CD4-positive, alpha-beta T cell treated with Interferon gamma for 1 hour (primary cell): ENCODE data around the gene SDR42E1.
A peak's percentile ranks its signal among the peaks of the same experiment; 100 is the strongest.

Experiments
- DNase-seq: peaks from one replicate; pipeline ENCODE4 v3.0.0-alpha.2; 2020

Gene SDR42E1

DNA sequence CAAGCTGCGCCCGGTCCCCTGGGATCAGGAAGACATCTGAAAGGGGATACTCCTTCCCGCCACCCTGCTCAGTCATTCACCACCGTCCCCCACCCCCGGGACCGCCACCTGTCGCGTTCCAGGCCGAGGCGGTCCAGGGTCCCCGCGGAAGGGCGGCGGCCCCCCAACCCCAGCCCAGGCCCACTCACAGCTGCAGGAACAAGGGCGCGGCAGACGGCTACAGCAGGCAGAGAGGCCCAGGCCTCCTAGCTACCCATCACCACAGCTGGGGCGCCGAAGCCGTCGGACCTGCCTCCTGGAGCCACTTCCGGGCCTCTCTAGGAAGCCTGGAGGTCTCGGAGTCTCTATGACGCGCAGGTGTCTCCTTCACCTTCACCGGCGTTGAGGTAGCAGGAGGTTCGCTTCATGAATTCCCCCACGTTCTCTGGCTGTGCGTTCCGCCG lies at the start of gene SDR42E1:
TSS of gene SDR42E1 (minus strand) at position 272 of the 443 bp plus-strand sequence. CDS start 10,612 bp downstream, outside the sequence.
- DNase-seq: peak; percentile 75

DNA sequence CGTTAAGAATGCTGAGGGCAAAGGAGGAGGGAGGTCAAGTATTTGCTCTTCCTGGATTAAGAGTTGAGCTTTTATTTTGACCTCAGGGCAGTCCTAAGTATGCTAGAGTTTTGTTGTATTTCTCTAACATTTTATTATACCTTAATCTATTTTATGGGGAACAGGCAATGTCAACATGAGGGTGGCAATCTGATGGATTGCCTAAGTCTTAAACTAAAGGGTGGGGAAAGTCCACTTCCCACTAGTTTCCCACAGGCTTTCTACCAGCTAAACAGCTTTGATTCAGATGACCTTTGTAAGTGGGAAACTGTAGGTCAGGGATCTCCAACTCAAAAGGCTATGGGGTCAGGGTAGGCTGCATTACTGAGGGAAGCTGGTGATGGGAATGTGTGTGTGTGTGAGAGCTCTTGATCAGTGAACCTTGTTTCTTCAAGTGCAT lies 48.7 kb upstream of the SDR42E1 start:
- no peak for DNase-seq

DNA sequence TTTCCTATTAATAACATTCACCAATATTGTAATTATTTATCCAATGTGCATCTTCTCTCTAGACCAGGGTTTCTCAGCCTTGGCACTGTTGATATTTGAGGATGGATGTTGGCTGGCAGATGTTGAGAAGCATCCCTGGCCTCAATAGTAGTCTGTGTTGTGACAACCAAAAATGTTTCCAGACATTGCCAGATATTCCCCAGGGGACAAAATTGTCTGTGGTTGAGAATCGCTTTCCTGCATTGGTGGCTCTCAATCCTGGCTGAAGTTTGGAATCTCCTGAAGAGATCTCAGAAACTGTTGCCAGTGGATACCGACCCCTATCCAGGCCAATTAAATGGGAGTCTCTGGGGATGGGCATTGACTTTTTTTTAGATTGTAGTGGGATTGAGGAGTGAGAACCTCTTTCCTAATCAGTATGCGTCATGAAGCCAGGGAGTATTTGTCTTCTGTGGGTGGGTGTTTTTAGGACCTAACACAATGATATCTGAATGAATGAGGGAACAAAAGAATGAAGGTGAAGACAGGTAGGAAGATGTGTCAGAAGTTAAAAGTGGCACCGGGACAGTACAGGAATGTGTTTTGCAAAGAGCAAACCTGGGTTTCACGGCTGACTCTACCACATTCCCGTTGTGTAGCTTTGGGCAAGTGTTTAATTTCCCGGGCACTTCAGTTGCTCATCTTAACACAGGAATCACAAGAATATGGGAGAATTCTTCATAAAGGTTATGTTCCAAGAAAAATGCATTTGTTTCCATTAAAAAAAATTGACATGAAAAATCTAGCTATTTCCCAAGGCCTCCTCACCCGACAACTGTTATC lies 48.1 kb upstream of the SDR42E1 start:
- no peak for DNase-seq

DNA sequence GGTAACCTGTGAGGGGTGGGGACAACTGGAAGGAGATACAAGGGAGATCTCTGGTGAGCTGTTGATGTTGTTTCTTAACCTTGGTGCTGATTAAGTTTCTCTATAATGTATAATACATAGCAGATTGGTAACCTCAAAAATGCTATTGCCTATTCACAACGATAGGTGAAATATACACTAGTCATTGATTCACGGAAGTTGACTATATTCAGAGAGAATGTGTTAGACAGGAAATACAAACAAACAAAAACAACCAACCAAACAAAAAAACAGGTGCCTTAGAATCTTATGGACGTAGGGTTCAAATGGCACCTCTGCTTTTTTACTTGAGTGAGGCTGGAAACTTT lies 45.3 kb upstream of the SDR42E1 start:
- DNase-seq: no peak

DNA sequence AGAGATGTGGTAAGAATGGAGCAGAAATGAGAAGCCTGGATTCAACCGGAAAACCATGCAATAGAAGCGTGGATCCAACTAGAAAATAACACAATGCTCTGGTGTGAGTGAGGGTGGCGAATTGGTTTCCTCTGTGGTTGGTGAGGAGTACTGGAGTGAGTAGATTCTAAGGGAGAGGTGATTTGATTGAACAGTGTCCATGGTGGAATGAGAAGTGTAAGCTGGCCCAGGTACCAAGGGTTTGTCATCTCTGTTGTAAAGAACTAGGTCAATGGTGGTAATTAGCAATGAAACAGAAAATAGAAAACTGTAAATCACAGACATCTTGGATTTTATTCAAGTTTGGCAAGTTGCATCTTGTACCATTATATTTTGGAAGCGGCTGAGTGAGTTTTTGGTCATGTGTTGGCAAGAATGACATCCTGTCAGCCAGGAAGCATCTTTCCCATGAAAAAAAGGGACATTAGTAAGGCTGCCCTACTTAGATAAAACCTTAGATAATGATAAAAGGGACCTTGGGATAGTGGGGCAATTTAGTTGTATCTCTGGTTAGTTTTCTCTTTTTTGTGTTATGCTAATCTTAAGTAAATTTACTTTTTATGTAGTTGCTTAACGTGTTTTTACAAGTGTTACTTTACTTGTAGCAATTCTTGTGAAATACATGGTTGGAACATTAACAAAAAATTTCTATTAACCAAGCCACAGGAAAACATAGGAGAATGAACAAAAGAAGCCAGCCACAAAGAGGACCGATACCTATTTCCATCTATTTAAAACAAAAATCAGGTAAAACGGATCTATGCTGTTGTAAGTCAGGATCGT lies 44.7 kb upstream of the SDR42E1 start:
- no peak for DNase-seq

DNA sequence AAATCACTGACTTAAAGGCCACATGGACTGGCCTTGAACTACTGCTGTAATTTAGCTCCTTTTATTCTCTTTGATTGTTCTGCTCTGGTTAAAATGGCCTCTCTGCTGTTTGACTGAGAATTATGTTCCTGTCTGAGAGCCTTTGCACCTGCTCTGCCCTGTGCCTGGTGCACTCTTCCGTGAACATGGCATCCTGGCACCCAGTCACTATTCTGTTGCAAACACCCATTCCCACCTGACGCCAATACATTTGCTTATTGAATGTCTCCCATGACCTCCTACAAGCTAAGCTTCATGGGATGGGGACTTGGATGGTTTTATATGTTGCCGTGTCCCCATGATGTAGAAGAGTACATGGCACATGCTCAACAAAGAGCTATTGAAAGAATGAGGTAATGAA lies 43.8 kb upstream of the SDR42E1 start:
- no peak for DNase-seq

GRCh38 chr16:82051656-82052055 lies 40.4 kb upstream of the SDR42E1 start:
- DNase-seq: no peak

DNA sequence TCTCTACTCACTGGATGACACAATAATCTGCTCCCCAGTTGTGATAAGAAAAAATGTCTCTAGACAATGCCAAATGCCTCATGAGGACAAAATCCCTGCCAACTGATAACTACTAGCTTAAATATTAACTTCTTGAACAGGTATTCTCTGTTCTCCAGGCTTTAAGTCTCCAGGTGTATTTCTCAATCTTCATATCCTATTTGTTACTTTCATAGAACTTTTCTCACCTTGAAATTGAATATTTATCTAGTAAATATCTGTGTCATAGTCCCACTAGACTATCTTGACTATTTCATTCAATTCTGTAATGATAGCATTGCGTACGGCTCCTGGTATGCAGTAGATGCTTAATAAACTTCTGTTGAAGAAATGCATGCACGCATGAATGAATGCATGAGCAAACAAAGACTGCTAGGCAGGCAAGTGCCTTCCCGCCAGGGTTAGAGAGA lies 39.7 kb upstream of the SDR42E1 start:
- DNase-seq: no peak

DNA sequence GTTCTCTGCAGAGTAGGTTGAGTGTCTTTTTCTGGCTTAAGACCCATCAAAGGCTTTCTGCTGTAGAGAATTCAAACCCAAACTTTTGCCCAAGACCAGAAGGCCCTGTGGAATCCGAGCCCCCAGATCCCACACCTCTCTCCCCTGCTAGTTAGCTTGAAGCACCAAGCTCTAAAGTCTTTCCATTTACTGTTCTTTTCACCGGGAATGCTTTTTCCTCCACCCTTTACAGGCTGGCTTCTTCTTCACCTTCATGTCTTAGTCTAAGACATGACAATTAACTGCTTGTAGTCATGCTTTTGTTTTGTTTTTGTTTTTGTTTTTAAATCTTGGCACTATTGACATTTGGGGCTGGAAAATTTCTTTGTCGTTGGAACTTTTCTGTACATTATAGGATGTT lies 39.2 kb upstream of the SDR42E1 start:
- no peak for DNase-seq

GRCh38 chr16:82049484-82049883 lies 38.2 kb upstream of the SDR42E1 start:
- no peak for DNase-seq

DNA sequence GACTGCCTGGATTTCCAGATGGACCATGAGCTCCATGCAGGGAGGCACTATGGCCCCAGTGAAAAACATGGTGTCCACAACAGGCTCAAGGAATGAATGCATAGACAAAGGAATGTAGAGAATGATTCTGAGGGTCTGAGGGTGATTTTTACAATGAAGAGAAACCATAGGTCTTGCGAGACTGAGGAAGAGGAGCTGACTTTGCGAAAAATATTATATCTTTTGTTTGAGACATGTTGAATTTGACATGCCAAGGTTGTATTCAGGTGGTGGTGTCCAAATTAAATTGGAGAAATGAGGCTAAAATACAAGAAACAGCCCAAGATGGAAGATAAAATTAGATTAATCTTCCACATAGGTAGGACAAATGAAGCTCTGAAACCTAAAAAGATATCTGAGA lies 36.5 kb upstream of the SDR42E1 start:
- no peak for DNase-seq

- no peak for DNase-seq
Observed at GRCh38 chr16:82047374-82047773, 36.1 kb upstream of the SDR42E1 start.

DNA sequence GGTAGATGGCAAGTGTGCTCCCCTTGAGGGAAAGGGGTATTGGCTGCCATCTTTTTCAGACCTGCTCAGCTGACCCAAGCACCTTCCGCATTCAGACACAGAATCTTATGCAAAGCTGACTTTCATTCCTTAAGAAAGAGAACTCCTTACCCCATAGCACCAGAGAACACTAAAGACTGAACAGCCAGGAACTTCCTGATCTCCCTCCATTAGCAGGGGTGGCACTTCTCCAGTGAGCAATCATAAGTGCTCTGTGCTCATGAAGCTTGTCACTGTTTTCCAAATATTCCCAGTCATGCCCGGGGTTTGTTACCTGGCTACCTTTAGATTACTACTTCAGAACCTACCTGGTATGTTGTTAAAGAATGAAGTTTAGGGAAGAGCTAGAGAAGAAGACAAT lies 35.7 kb upstream of the SDR42E1 start:
- DNase-seq: no peak

- no peak for DNase-seq
Observed at GRCh38 chr16:82046541-82046940, 35.3 kb upstream of the SDR42E1 start.

DNA sequence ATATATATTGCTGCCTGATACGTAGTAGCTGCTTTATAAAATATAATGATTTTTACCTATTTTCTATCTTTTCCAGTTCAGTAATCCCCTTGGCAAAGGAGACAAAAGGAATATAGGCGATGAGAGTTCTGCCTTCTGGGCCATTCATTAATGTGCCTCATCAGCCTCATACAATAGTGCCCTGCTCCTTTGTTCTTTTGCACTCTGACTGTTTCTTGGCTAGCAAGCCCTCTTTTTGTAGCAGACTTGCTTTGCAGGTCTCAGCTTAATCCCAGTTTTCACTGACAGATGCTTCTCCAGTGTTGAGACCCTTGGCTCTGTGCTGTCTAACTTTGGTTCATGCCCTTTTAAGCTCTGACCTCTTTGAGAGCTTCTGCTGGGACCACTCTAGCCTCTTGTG lies 34.2 kb upstream of the SDR42E1 start:
- DNase-seq: no peak

DNA sequence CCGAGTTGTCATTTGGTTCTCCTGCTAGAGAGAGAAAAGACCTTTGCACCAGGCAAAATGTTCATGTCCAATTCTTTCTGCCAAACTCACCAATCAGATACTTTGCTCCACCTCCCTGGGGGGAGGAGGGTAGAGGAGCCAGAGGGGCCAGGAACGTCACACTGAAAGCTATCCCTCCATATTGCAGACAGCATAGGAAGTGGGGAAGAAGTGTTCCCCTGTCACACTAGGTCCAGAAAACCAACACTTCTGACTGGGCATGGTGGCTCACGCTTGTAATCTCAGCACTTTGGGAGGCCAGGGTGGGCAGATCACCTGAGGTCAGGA lies 33.3 kb upstream of the SDR42E1 start:
- DNase-seq: no peak

- no peak for DNase-seq
Observed at GRCh38 chr16:82043680-82044584, 32.7 kb upstream of the SDR42E1 start.

DNA sequence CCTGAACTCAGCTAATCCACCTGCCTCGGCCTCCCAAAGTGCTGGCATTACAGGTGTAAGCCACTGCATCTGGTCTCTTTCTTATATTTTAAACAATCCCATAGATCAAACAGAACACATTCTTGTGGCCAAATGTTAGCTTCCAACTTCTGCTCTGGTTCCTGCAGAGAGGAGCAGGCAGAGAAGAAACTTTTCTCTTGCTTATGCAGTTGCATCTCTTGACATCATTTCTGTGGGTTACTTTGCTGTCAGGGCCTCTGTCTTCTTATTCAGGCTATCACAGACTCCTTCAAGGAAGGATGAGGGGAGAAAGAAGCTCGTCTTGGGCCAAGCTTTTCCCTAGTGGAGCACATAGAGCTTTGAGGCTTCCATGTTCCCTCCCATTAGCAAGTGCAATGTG lies 31.6 kb upstream of the SDR42E1 start:
- no peak for DNase-seq

DNA sequence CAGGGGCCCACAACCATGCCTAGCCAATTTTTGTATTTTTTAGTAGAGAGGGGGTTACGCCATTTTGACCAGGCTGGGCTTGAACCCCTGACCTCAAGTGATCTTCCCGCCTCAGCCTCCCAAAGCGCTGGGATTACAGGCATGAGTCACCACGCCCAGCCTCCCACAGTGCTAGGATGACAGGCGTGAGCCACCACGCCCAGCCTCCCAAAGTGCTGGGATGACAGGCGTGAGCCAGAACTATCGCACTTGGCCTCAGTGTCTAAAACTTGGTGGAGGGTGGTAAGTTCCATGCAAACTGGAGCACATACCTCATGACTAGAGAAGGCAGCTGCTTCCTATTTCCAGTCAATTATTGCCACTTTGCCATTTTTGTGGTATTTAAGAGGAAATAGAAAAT lies 30.9 kb upstream of the SDR42E1 start:
- no peak for DNase-seq

DNA sequence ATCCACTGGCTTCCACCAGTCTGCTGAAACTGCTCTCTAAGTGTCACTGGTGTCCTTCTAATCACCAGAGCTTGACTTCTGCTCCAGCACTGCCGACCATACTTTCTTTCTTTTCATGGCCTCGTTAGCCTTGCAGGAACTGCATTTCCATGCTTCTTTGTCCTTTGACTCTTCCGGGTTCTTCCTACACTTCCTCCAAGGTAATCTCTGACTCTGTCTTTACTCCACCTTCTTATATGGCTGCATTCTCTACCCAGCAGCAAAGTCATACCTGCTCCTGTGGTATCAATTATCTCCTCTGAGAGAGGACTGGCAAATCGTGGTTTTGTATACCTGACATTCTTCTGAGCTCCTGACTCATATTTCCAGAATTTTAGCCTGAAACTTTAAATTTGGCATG lies 30.3 kb upstream of the SDR42E1 start:
- DNase-seq: no peak

GRCh38 chr16:82040296-82040695 lies 29.0 kb upstream of the SDR42E1 start:
- no peak for DNase-seq

GRCh38 chr16:82037666-82038065 lies 26.4 kb upstream of the SDR42E1 start:
- DNase-seq: no peak

DNA sequence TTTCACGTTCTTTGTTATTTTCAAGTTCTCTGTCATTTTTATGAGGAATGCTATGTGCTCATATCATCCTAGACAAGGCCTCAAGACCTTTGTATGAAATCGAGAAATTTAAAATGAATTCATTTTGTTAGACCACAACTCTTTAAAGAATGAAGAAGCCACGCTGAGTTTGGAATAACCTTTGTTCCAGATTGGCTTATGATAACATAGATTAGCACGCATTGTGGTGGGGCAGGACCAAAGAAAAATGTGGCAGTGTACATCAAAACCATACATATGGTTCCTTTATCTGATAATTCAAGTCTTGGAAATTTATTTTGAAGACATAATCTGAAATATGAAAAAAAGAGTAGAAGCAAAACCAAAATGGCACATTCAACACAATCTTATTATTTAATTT lies 26.0 kb upstream of the SDR42E1 start:
- DNase-seq: no peak
